Liver (tissue), 3 donors: Measurements from ENCODE around the gene SH2D2A.

Source experiments
- CTCF ChIP-seq: fragments of 150-350 bp; IDR thresholded peaks from 2 replicates; pipeline ENCODE4 v1.5.1; 2017; ENCODE audit warnings: improper control_type of control experiment, low read depth, low read length; ENCODE audit not compliant: missing input control
- FOXA1 ChIP-seq: IDR thresholded peaks from 2 replicates; pipeline ENCODE4 v1.6.1; 2016; ENCODE audit warnings: antibody characterized with exemption
- JUND ChIP-seq, 2 donors: IDR thresholded peaks; 2 replicates each; pipeline ENCODE4 v1.6.1; 2016; ENCODE audit warnings: antibody characterized with exemption in 2 of 2
- NR2F2 ChIP-seq: IDR thresholded peaks from 2 replicates; pipeline ENCODE4 v1.6.1; 2016; ENCODE audit warnings: antibody characterized with exemption
- RAD21 ChIP-seq, 2 donors: IDR thresholded peaks; 2 replicates each; pipeline ENCODE4 v1.6.1; 2016; ENCODE audit warnings: antibody characterized with exemption in 2 of 2, mild to moderate bottlenecking in 2 of 2
- RXRA ChIP-seq, 2 donors: IDR thresholded peaks; 2 replicates each; pipeline ENCODE4 v1.6.1; 2017 to 2018; ENCODE audit warnings: antibody characterized with exemption in 2 of 2, mild to moderate bottlenecking in 1 of 2
- SP1 ChIP-seq: IDR thresholded peaks from 2 replicates; pipeline ENCODE4 v1.6.1; 2018; ENCODE audit warnings: antibody characterized with exemption, mild to moderate bottlenecking
- TAF1 ChIP-seq: conservative IDR thresholded peaks from 2 replicates; pipeline ENCODE4 v1.6.1; 2016; ENCODE audit warnings: antibody characterized with exemption, mild to moderate bottlenecking
- YY1 ChIP-seq: IDR thresholded peaks from 2 replicates; pipeline ENCODE4 v1.6.1; 2016; ENCODE audit warnings: antibody characterized with exemption, mild to moderate bottlenecking
- TF ChIP-seq, protein P1 (sequence below): IDR thresholded peaks from 2 replicates; pipeline ENCODE4 v1.6.1; 2016; ENCODE audit warnings: antibody characterized with exemption
- TF ChIP-seq, protein P2 (sequence below): IDR thresholded peaks from 2 replicates; pipeline ENCODE4 v1.6.1; 2016; ENCODE audit warnings: antibody characterized with exemption, mild to moderate bottlenecking
- donor health status: healthy.
- donor health status: healthy.

GRCh38 chr1:156805766-156806511 is 10.7 kb downstream of the SH2D2A start:
- TF ChIP-seq CTCF (no peak), RXRA (IDR thresholded peaks at IDR 0.05) (no peak), NR2F2 (no peak), RAD21 (IDR thresholded peaks at IDR 0.05) (no peak), JUND (IDR thresholded peaks at IDR 0.05) (no peak), YY1 (no peak), SP1 (no peak), TAF1 (no peak), FOXA1 (no peak)
- TF ChIP-seq, protein P1, sequence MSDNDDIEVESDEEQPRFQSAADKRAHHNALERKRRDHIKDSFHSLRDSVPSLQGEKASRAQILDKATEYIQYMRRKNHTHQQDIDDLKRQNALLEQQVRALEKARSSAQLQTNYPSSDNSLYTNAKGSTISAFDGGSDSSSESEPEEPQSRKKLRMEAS = no peak
- TF ChIP-seq, protein P2, sequence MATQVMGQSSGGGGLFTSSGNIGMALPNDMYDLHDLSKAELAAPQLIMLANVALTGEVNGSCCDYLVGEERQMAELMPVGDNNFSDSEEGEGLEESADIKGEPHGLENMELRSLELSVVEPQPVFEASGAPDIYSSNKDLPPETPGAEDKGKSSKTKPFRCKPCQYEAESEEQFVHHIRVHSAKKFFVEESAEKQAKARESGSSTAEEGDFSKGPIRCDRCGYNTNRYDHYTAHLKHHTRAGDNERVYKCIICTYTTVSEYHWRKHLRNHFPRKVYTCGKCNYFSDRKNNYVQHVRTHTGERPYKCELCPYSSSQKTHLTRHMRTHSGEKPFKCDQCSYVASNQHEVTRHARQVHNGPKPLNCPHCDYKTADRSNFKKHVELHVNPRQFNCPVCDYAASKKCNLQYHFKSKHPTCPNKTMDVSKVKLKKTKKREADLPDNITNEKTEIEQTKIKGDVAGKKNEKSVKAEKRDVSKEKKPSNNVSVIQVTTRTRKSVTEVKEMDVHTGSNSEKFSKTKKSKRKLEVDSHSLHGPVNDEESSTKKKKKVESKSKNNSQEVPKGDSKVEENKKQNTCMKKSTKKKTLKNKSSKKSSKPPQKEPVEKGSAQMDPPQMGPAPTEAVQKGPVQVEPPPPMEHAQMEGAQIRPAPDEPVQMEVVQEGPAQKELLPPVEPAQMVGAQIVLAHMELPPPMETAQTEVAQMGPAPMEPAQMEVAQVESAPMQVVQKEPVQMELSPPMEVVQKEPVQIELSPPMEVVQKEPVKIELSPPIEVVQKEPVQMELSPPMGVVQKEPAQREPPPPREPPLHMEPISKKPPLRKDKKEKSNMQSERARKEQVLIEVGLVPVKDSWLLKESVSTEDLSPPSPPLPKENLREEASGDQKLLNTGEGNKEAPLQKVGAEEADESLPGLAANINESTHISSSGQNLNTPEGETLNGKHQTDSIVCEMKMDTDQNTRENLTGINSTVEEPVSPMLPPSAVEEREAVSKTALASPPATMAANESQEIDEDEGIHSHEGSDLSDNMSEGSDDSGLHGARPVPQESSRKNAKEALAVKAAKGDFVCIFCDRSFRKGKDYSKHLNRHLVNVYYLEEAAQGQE = no peak
